AG09309 (cell line): ENCODE measurements around the gene PTPRT.

Experiments
- DNase-seq: peaks from one replicate; pipeline ENCODE4 v3.0.0-alpha.2; 2010; ENCODE audit warnings: low read depth
- H3K4me3 ChIP-seq: 2 replicates; pipeline ENCODE4 v1.5.1; 2011; ENCODE audit warnings: mild to moderate bottlenecking, low read depth, low read length, moderate library complexity; ENCODE audit not compliant: control insufficient read depth
- TF ChIP-seq, protein P1 (sequence below): IDR thresholded peaks from 2 replicates; pipeline ENCODE4 v1.5.1; 2011; ENCODE audit warnings: mild to moderate bottlenecking, low read depth, low read length, inconsistent platforms; ENCODE audit not compliant: insufficient read depth, control insufficient read depth; ENCODE audit errors: missing control alignments

Gene PTPRT

DNA sequence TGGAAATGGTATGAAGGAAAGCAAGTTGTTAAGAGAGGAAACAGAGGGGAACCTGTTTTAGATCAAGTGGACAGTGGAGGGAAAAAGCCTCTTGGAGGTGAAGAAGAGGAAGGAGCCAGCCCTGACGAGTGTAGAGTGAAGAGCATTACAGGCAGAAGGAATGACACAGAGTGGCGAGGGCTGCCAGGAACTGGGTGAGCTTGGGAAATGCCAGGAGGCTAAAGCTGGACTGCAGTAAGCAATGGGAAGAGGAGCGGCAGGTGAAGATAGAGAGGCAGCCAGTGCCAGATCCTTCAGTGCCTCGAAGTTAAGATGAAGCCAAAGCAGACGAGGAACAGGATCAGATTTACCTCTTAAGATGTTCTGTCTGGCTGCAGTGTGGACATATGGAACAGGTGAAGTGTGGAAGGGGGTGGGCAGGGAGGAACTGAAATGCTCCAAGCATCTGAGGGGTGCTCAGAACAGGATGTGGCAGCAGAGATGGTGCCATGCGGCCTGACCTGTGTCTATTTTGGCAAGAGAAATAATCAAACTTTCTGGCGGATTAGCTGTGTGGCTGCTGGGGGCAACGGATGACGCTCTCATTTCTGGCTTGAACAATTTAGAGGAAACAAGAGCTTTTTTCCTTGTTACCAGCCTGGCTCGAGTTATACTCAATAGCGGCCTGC lies 748.4 kb downstream of the PTPRT start:
- TF ChIP-seq, protein P1, sequence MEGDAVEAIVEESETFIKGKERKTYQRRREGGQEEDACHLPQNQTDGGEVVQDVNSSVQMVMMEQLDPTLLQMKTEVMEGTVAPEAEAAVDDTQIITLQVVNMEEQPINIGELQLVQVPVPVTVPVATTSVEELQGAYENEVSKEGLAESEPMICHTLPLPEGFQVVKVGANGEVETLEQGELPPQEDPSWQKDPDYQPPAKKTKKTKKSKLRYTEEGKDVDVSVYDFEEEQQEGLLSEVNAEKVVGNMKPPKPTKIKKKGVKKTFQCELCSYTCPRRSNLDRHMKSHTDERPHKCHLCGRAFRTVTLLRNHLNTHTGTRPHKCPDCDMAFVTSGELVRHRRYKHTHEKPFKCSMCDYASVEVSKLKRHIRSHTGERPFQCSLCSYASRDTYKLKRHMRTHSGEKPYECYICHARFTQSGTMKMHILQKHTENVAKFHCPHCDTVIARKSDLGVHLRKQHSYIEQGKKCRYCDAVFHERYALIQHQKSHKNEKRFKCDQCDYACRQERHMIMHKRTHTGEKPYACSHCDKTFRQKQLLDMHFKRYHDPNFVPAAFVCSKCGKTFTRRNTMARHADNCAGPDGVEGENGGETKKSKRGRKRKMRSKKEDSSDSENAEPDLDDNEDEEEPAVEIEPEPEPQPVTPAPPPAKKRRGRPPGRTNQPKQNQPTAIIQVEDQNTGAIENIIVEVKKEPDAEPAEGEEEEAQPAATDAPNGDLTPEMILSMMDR = no peak
- no peak overlapping the region for H3K4me3 ChIP-seq
- DNase-seq = no peak

- H3K4me3 ChIP-seq = no peak overlapping the region
- DNase-seq = no peak
- TF ChIP-seq, protein P1 = no peak
Observed at GRCh38 chr20:42435230-42435629, 754.5 kb downstream of the PTPRT start.

- no peak overlapping the region for H3K4me3 ChIP-seq
- DNase-seq = no peak
- TF ChIP-seq, protein P1 = no peak
Observed at GRCh38 chr20:42432496-42433334, 757.0 kb downstream of the PTPRT start.

DNA sequence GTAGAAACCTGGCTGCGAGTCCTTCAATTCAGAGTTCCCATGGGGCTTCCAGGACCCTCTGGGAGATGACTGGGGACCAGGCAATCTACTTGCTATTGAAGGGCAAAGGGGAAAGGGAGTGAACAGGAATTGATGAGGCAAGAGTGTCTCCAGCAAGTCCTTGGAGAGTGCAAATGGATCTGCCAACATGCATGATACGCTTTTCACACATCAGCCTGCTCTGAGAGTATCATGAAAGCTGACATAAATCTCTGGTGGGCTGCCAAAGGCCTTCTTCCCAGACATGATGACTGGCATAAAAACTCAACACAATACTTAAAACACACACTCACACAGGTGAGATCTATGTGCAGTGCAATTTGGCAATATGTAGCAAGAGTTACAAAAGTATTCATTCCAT lies 759.1 kb downstream of the PTPRT start:
- no peak for DNase-seq

GRCh38 chr20:42429761-42430458 lies 759.8 kb downstream of the PTPRT start:
- no peak for DNase-seq
- TF ChIP-seq, protein P1 = no peak
- H3K4me3 ChIP-seq = no peak overlapping the region

More for the DNA sequence above, 759.1 kb downstream of the PTPRT start:
- no peak overlapping the region for H3K4me3 ChIP-seq
- TF ChIP-seq, protein P1 = no peak

- DNase-seq = no peak
- TF ChIP-seq, protein P1 = no peak
- no peak overlapping the region for H3K4me3 ChIP-seq
Observed at GRCh38 chr20:42419814-42420532, 769.7 kb downstream of the PTPRT start.
